GM19467 (cell line): ENCODE measurements around the gene KRTAP5-11.
"Not testable (repeated sequence)": the region's sequence is repeated elsewhere in the genome, so short reads cannot be mapped to it uniquely, and the experiment has no call there.

Experiments used
- ATAC-seq: cut with Tn5 transposase; IDR thresholded peaks from one replicate; pipeline ENCODE4 v1.9.1; 2021; ENCODE audit warnings: mild to moderate bottlenecking, moderate library complexity; ENCODE audit not compliant: unreplicated experiment

The KRTAP5-11 gene

DNA sequence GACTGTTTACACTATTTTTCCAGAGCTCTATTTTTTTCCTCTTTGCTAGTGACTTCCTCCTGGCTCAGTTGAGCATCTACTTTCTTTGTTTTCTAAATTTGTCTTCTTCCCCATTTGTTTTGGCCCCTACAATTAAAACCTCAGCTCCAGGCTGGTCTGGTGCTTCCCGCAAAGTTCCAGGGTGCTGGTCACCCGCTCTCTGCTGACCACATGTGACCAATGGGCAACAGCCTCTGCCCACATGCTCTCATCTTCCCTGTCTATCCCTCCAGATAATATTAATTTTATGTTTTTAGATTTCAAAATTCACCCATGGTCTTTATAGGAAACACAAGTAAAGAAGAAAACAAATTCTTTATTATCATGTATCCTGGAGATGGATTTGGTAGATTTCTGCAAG, 294 bp upstream of the KRTAP5-11 start:
- not testable (repeated sequence) for ATAC-seq

DNA sequence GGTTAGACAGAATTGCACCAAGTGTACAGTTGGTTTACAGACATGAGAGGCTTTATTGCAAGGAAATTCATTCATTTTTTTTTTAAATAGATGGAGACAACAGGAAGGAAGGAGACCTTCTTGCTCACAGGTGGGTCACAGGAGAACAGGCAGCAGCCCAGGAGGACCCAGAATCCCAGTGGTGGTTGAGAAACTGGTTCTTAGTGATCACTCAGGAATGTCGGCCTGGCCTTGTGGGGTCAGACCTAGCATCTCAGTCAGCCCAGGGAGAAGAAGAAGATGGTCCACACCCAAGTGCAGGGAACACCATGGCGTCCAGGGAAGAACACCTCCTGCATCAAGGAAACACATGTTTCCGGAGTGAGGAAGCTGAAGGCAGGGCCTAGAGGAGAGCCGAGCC, 849 bp downstream of the KRTAP5-11 start:
- ATAC-seq, result no peak

- ATAC-seq, result no peak
These were observed 2.3 kb downstream of the KRTAP5-11 start for GRCh38 chr11:71580057-71581003.

DNA sequence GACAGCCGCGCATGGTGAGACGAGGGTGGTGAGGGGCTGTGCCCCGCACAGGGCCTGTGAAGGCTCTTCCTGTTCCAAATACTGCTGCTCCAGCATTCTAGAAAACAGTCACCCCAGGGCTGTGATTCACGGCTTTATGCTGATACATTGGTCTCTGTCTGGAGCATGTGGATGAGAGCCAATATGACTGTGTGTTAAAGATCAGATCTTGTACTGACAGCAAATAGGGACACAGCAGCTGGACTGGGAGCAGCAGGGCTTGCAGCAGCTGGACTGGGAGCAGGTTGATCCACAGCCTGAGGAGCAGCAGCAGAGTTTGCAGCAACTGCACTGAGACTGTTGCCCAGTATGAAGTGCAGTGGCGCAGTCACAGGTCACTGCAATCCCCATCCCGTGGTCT, 3.2 kb downstream of the KRTAP5-11 start:
- not testable (repeated sequence) for ATAC-seq

DNA sequence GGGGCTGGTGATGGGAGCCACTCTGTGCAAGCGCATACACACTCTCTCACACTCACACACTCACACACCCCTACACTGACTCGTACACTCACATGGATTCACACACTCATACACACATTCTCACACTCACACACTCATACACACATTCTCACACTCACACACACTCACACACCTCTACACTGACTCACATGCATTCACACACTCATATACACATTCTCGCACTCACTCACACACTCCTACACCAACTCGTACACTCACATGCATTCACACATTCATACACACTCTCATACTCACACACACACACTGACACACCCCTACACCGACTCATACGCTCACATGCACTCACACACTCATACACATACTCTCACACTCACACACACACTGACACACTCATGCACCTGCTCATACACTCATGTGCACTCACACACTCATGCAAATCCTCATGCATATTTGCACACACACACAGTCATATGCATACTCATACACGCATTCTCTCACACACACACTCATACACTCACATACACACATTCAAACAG, 5.1 kb downstream of the KRTAP5-11 start:
- ATAC-seq, result no peak

DNA sequence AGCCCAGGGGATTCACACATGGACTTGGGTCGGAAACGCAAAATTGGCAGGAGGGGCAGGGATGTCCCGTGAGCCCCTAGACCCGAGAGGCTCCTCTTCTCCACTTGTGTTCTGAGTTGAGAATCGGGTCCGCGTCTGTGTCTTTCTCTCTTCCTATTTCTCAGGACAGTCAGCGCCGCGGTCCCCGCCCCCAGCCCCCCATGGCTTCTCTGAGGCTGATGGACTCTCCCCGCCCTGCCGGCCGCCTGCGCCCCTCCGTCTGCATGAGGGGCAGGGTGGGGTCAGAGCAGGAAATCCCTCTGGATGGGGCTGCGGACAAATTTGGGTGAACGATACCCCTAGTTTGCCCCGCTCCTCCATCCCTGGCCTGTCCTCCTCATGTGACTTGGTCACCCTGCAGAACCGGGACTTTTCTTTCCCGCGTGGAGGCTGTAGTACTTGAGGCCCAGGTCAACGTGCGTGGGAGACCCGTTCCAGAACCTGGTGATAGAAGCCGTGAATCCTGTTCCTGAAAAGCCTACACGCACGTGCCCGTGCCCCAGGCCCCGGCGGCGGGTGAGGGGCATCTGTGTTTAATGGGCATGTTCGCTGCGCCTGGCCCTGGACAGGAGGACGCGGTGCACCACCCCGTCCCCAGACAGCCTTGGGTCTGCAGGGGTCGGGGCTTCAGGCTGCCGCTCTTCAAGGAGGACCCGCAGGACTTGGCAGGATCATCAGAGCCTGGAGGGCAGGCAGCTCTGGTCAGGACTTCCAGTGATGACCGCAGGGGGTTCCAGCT, 5.8 kb downstream of the KRTAP5-11 start:
- not testable (repeated sequence) for ATAC-seq

GRCh38 chr11:71575723-71576424, 6.8 kb downstream of the KRTAP5-11 start:
- no peak for ATAC-seq

DNA sequence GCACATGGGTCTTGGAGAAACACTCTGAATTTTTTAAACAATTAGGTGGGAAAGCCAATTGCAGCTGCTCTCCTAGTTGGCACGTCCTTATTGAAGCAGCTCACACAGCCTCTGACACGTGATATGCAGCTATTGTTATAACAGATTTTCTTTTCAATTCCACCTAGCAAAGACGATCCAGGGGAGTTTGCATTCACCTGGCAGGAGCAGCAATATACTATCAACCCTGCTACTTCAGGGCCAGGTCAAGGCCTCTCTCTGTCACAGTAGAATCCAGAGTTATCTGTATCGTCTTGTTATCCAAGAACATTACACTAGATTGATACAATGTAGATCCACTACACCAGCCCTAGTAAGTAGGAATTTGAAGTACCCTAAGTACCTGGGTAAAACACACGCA, 8.3 kb downstream of the KRTAP5-11 start:
- ATAC-seq, result no peak

DNA sequence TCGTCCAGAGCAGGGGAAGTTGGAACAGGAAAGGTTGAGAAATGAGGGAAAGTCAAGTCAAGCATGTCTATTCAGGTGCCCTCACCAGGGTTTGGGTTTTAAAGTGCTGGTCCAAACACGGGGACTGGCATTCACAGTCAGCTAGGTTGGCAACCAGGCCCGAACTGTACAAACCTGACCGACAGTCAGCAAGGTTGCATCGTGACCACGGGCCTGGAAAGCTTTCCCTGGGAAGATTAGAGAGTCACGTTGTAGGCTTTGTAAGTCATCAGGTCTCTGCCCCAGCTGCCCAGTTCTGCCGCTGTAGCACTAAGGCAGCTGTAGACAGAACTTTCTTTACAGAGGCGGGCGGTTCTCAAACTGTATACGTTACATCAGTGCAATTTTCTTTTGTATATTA, 9.9 kb downstream of the KRTAP5-11 start:
- no peak for ATAC-seq

DNA sequence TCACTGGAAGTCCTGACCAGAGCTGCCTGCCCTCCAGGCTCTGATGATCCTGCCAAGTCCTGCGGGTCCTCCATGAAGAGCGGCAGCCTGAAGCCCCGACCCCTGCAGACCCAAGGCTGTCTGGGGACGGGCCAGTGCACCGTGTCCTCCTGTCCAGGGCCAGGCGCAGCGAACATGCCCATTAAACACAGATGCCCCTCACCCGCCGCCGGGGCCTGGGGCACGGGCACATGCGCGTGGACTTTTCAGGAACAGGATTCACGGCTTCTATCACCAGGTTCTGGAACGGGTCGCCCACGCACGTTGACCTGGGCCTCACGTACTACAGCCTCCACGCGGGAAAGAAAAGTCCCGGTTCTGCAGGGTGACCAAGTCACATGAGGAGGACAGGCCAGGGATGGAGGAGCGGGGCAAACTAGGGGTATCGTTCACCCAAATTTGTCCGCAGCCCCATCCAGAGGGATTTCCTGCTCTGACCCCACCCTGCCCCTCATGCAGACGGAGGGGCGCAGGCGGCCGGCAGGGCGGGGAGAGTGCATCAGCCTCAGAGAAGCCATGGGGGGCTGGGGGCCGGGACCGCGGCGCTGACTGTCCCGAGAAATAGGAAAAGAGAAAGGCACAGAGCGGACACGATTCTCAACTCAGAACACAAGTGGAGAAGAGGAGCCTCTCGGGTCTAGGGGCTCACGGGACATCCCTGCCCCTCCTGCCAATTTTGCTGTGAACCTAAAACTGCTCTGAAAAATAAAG, 11.4 kb downstream of the KRTAP5-11 start:
- not testable (repeated sequence) for ATAC-seq

DNA sequence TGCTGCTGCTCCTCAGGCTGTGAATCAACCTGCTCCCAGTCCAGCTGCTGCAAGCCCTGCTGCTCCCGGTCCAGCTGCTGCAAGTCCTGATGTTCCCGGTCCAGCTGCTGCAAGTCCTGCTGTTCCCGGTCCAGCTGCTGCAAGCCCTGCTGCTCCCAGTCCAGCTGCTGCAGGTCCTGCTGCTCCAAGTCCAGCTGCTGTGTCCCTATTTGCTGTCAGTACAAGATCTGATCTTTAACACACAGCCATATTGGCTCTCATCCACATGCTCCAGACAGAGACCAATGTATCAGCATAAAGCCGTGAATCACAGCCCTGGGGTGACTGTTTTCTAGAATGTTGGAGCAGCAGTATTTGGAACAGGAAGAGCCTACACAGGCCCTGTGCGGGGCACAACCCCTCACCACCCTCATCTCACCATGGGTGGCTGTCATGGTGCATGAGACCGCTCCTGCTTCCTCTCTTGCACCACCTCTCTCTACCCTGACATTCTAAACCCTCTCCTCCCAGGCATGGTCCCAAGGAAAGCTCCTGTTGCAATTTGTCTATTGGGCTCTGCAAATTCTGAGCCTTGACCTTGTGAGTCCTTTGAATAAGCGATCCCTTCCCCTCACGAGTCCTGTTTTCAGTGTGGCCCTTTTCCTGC, 13.8 kb downstream of the KRTAP5-11 start:
- no peak for ATAC-seq

DNA sequence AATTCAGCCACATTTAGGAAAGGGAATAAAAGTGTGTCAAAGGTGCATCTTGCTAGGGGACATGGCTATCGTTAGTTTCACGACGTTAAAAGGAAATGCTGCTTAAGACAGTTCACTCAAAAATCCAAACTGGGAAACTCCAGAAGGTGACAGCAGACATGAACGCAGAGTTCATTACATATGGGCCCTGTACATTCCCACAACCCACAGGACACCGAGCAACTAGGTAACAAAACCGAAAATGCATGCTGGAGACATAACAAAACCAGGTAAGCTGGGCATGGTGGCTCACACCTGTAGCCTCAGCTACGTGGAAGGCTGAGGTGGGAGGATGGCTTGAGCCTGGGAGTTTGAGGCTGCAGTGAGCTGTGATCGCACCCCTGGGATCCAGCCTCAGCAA, 15.0 kb downstream of the KRTAP5-11 start:
- not testable (repeated sequence) for ATAC-seq

DNA sequence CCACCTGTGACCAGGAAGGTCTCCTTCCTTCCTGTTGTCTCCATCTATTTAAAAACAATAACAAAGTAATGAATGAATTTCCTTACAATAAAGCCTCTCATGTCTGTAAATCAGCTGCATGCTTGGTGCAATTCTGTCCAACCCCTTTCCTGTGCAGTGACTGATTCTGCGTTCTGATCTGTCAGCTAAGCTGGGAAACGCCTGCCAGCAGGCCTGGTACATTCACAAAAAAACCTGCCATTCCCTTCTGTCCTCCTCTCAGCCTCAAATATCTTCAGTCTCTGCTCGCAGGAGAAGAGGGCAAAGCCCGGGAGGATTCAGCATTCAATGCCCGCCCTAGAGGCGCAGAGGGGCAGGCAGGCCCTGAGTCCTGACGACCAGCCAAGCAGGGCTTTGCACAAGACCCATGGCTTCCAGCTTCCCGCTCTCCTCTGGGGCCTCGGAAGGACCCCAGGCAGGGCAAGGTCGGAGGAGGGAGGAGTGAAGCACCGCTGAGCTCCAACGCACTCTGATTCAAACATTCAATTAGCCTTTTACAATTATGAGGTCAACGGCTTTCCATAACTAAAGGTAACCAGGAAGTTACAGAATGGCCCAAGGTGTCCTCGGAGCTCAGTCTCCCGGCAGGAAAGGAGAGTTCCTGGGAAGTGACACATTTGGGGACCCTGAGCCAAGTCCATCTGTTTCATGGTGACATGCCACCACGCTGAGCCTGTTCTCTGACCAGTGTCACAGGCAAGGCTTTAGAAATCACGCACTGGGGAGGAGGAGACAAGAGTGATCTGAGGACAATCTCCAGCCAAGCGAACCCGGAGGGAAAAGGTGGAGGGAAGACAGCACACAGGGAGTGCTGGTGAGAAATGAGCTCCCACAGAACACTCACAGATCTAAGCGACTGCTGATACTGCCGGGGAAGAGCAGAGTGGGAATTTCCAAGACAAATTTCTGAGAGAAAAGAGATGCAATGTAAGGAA, 15.8 kb downstream of the KRTAP5-11 start:
- not testable (repeated sequence) for ATAC-seq

DNA sequence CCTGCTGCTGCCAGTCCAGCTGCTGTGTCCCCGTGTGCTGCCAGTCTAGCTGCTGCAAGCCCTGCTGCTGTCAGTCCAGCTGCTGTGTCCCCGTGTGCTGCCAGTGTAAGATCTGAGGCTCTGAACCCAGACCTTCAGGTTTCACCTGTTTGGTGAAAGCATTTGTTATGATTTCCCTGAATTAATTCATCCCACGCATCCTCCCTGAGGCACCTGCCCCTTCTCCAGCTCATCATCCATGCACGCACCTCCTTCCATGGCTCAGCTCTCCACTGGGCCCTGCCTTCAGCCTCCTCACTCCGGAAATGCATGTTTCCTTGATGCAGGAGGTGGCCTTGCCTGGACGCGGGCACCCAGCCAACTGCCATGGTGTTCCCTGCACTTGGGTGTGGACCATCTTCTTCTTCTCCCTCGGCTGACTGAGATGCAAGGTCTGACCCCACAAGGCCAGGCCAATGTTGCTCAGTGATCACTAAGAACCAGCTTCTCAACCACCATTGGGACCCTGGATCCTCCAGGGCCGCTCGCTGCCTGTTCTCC, 16.5 kb downstream of the KRTAP5-11 start:
- no peak for ATAC-seq

- no peak for ATAC-seq
These were observed 17.4 kb downstream of the KRTAP5-11 start, which contains the start of gene KRTAP5-10 for GRCh38 chr11:71565263-71565662. KRTAP5-10 (plus strand) TSS chr11:71565563; CDS start chr11:71565588, 25 bp downstream.

DNA sequence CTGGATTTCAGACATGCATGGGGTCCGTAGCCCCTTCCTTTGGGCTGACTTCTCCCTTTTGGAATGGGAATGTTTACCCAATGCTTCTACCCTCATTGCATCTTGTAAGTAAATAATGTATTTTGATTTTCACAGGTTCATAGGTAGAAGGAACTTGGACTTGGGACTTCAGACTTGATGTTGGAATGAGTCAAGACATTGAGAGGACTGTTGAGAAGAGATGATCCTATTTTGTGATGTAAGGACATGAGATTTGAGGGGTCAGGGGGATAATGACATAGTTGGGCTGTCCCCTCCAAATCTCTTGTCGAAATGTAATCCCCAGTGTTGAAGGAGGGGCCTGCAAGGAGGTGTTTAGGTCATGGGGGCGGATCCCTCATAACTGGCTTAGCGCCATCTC, 18.2 kb downstream of the KRTAP5-11 start:
- no peak for ATAC-seq

DNA sequence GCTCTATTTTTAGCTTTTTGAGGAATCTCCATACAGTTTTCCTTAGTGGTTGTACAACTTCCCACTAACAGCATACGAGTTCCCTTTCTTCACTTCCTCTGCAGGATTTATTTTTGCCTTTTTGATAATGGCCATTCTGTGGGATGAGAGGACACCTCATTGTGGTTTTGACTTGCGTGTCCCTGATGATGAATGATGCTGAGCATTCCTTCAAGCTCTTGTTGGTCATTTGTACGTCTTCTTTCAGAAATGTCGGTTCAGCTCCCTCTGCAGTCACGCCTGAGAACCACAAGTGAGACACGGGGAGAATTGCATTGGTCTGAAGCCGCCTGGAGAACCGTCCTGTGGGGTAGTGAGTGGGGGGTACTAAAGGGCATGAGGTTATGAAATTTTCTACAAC, 19.3 kb downstream of the KRTAP5-11 start:
- no peak for ATAC-seq

- no peak for ATAC-seq
These were observed 20.6 kb downstream of the KRTAP5-11 start for GRCh38 chr11:71562120-71562519.
